Activated CD4-positive, alpha-beta T cell treated with anti-CD3 and anti-CD28 coated beads, Interleukin-2, Interleukin-4, amounts not matched to agents 100 ng/mL and 50 ng/mL, durations not matched to agents 16 hours and 8 hours (primary cell): ENCODE measurements around the gene MRPL30.
"Not testable (repeated sequence)": the region's sequence is repeated elsewhere in the genome, so short reads cannot be mapped to it uniquely, and the experiment has no call there.

Source experiments
- DNase-seq: peaks from one replicate; pipeline ENCODE4 v3.0.0-alpha.2; 2020; ENCODE audit warnings: low spot score

The MRPL30 gene

DNA sequence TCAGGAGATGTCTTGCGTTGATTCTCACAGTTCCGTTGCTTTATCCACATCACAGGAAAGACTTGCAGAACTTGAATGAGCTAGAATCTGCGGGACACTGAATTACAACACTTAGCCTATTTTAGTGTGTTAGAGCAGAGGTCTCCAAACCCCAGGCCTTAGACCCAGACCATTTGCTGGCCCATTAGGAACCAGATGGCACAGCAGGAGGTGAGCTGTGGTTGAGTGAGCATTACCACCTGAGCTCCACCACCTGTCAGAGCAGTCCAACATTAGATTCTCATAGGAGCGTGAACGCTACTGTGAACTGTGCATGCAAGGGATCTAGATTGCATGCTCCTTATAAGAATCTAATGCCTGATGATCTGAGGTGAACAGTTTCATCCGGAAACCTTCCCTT lies 3.8 kb downstream of the MRPL30 start:
- no peak for DNase-seq

DNA sequence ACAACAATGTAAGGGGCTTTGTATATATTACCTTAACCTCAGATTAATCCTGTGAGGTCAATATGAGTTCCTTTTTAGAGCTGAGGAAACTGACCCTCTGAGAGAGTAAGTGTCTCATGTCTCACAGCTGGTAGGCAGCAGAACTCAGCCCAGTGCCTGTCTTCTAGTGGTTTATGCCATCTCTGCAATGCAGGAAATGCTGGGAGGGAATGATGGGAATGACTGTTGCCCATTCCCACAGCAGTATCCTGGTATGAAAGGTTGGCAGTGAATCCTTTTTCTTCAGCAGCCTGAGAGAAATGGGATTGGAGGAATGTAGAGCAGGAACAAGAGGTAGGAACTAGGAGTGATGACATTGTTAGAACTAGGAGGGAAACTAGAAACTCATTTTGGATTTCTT lies 6.0 kb downstream of the MRPL30 start:
- no peak for DNase-seq

DNA sequence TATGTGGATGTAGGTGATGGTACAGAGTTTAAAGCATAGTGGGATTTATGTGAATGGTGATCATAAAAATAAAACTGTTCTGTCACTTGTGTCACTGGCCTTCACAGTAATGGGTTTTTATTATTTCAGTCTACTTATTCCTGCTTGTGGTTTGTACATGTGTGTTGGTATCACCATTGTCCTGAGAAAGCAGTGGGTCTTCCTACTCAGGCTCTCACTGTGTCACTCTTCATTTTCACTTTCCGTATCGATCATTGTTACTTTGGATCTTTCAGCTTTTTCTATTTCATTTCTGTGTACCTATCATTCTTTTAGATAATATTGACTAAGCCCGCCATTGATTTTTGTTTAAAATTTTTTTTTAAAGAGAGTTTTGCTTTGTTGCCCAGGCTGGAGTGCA lies 7.4 kb downstream of the MRPL30 start:
- DNase-seq: no peak

DNA sequence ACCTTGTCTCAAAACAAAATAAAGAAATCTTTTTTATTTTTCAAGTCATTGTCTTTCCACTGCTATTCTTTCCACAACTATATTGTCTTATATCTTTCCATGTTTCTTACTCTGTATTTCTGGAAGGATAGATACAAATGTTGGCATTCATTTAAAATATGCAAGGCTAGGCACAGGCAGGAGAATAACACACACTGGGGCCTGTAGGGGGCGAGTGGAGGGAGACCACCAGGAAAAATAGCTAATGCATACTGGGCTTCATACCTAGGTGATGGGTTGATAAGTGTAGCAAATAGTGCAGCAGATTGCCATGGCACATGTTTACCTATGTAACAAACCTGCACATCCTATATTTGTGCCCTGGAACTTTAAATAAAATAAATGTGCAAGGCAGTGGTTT lies 9.6 kb downstream of the MRPL30 start:
- DNase-seq: no peak

DNA sequence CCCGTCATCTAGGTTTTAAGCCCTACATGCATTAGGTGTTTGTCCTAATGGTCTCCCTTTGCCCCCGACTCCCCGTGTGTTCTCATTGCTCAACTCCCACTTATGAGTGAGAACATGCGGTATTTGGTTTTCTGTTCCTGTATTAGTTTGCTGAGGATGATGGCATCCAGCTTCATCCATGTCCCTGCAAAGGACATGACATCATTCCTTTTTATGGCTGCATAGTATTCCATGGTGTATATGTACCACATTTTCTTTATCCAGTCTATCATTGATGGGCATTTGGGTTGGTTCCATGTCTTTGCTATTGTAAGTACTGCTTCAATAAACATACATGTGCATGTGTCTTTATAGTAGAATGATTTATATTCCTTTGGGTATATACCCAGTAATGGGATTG lies 11.4 kb downstream of the MRPL30 start:
- DNase-seq: not testable (repeated sequence)

DNA sequence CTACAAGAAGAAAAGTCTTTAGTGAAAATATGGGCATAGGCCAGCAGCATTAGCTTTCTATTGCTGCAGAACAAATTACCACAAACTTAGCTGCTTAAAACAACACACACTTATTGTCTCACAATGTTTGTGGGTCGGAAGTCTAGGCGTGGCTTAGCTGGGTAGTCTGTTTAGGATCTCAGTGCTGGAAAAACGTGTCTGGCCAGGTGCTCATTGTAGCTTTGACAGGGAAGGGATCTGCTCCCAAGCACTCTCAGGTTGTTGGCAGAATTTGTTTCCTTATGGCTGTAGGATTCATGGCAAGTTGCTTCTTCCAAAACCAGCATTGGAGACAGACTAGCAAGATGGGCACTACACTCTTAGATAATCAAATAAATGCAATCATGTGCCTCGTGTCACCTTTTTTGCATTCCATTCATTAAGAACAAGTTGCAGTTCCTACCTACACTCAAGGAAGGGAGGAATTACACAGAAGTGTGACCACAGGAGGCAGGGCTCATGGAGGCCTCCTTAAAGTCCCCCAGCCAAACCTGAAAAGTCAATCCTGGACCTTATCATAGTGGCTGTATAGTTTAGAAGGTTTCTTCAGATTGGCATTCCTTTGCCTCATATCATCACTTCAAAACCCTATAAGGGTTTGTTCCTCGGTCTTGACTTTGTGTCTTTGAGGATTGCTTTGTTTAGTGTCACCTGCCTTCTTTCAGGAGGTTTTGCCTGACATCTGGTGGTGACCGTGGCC lies 17.3 kb downstream of the MRPL30 start:
- DNase-seq: no peak

DNA sequence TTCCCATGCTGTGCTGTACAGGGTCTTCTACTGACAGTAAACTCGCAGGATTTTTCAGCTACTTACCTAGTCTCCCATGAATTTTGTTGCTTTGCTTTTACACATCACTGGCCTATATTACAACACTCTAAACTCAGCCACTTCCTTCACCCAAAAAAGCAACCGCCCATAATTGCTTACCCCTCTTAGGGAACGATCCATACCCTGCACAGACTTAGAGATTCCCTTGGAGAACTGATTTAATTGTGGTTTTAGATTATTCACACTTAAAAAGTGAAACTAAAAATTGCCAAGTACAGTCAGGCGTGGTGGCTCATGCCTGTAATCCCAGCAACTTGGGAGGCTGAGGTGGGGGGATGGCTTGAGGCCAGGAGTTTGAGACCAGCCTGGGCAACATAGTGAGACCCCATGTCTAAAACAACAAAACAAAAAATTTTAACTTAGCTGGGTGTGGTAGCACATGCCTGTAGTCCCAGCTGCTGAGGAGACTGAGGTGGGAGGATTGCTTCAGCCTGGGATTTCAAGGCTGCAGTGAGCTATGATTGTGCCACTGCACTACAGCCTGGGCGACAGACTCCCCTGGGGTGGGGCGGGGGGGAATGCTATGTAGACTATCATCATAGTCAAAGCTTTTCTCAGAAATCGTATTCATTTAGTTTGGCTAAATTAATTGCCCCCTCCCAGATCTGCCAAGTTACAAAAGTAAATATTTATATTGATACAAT lies 19.3 kb downstream of the MRPL30 start:
- DNase-seq: no peak

DNA sequence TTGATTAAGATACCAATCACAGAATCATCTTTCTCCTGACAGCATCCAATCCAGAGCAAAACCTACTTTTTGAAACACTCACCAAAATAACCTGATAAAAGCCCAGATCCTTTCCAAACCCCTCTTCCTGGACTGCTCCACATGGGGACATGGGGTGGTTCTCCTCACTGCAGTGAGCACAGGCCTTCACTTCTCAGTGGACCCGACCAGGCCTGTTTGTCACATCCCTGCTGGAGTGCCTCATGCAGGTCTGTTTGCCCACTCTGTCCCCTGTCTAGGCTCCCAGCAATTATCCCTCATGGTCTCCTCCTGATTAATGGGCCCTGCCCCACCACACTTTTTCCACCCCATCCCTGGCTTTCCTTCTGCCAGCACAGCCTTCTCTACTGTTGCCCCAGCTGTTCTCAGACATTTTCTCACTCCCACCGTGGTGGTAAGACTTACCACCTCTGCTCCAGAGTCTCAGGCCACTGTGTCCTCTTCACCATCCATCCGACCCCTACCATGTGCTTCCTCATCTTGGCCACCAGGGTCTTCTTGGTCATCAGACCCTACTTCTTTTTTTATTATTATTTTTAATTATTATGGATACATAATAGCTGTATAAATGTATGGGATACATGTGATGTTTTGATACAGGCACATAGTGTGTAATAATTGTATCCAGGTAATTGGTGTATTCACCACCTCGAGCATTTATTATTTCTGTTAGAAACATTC lies 21.1 kb downstream of the MRPL30 start:
- DNase-seq: no peak

DNA sequence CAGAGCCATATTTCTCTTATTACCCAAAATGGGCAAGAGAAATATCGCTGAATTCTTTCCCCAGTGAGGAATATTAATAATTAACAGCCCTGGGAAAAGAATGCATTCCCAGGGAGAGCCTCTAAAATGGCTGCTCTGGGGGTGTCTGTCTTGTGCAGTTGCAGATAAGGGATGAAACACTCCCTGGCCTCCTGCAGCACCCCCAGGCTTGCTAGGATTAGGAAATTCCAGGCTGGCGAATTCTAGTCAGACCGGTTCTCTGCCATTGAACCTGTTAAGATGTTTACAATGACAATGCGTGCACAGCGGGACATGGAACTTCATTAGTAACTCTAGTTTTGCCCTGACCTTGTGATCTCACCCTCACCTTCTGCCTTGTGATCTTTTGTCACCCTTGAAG lies 24.5 kb downstream of the MRPL30 start:
- no peak for DNase-seq

DNA sequence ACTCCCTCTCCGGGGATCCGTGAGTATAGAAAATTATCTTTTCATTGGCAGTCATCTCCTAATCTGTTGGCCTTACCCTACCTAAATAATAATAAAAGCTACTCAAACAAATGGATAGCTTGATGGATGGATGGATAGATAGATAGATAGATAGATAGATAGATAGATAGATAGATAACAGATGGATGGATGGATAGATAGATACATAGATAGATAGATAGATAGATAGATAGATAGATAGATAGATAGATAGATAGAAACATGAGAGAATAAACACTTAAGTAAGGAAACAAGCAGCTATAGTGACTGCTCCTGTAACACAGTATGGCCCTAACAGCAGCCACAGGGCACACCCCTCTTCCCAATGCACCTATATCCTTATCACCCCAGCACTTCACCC lies 35.1 kb downstream of the MRPL30 start:
- no peak for DNase-seq

DNA sequence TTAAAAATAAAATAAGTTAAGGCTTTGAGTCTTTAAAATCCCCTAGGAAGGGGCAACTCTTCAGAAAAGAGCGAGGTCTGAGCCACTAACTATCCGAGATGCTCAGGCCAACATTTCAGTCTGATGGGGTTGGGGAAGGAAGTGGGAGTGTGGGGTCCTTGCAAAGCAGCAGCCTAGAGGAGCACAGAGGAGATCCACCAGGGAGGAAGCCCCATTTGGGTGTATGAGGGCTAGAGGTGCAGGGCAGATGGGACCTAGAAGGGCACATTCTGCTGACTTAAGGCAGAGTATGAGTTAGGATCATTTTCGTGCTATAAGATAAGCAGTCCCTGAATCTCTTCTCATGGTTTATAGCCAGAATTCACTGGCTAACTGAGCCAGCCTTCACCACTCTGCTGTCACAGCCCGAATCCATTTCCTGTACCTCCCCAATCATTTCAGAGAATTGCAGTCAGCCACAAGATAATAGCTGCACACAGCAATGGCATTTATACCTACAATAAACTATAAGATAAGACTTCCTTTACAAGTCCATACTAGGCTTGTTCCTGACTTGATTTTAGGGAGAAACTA lies 37.0 kb downstream of the MRPL30 start:
- DNase-seq: no peak

DNA sequence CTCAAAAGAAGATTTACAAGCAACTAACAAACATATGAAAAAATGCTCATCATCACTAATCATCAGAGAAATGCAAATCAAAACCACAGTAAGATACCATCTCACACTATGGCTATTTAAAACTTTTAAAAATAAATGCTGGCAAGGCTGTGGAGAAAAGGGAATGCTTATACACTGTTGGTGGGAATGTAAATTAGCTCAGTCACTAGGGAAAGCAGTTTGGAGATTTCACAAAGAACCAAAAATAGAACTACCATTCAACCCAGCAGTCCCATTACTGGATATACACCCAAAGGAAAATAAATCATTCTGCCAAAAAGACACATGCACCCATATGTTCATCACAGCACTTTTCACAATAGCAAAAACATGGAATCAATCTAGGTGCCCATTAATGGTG lies 52.2 kb downstream of the MRPL30 start:
- DNase-seq: not testable (repeated sequence)

DNA sequence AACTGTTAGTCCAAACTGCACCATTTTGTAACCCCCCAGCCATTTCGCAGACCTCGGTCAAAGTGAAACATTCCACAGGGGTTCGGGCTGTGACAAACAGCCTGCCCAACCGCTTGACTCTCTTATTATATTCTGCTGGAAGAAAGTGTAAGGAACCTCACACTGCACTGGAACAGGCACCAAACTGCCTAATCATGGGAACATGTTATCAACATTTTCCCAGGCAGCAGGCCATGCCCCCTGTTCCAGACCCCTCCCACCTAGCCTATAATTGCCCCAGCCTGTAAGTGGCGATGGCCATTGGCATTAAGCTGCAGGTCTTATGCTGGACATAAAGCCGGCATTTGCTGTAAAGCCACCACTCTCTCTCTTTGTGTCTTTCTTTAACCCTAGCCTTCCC lies 57.6 kb downstream of the MRPL30 start:
- DNase-seq: no peak

DNA sequence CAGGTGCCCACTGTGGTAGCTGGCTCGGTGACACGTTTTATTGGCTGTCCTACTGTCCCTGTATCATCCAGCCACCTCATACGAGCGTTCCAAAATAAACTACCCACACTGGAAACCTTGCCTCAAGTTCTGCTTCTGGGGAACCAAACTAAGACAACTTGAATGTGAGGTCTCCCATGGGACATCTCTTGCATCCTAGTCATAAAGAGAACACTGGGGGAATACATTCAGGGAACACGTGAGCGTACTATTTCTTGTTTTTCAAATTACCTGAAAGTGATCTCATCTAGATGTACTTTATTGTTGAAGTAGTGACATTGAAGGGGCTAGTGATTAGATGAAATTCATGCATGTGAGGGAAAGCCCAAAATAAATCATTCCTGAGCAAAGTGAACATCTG lies 59.4 kb downstream of the MRPL30 start:
- DNase-seq: no peak

DNA sequence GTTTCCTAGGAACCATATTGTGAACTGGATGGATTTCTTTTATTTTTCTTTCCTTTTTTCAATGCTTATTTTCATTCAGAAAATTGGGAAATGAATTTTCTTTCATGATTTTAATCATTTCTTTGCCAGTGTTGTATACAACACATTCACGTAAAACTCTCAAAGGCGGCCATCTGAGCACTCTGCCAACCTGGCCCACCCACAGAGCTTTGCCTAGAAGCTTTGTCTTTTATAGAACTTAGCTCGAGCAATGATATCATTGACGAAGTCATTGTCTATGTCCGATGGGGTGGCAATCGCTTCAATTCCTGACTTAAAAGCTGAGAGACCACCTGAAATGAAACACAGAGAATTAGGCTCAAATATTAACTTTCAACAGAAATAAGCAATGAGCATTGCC lies 61.2 kb downstream of the MRPL30 start:
- no peak for DNase-seq
